Measurements from ENCODE around the gene ZNF827.

GRCh38 chr4:145984563-145984962 lies 45.9 kb upstream of the ZNF827 start:
- no peak for TF ChIP-seq GATA3 (IDR thresholded peaks at IDR 0.05; ENCODE audit: low read depth, low read length)
- no peak for TF ChIP-seq GATA2 (IDR thresholded peaks at IDR 0.05; ENCODE audit: low read depth, low read length)

Measured in SH-SY5Y (cell line).